ENCODE data around the gene MIDN.

The MIDN gene

DNA sequence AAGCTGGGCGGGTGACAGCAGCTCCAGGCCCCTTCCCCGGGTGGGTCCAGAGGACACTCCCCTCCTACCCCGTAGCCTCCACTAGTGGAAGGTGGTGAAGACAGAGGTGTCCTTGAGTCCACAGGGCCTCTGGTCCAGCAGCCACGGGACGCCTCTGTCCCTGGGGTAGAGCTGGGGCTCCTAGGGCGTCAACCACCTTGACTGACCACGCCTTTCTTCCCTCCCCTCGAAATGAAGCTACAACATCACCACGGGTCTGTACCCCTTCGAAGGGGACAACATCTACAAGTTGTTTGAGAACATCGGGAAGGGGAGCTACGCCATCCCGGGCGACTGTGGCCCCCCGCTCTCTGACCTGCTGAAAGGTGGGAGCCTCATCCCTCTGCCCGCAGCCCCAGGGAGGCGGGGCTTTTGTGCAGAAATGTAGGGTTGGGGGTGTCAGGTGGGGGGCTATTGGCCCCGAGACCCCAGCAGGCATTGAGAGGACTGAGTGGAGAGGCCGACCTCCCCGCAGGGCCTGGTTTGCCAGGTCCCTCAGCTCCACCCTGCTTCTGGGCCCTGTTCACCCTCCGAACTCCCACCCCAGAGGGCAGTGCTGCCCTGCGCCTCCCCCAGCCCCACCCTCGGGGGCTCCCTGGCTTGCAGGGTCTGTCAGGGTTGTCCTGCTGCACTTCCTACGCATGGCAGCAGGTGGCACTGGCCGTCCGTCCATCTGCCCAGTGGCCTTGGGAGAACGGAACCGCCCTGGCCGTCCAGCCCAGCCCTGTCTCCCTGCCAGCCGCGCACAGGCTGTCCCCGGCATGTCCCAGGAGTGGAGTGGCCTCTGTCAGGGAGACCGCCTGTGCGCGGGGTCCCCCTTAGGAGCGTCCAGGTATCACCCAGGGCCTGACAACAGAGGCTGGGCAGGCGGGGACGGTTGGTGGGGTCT is 27.1 kb upstream of the MIDN start:
- no peak for DNase-seq (ENCODE audit: insufficient read length, low spot score)
- peak; percentile 28 for FAIRE-seq
- TF ChIP-seq POLR2A (IDR thresholded peaks at IDR 0.05; ENCODE audit: low read depth, low read length) (no peak), POU2F2 (IDR thresholded peaks at IDR 0.05; ENCODE audit: low read depth, low read length) (no peak), TAF1 (IDR thresholded peaks at IDR 0.05; ENCODE audit: low read depth, low read length) (no peak), SPI1 (IDR thresholded peaks at IDR 0.05; ENCODE audit: low read depth, low read length) (no peak), POLR2AphosphoS5 (IDR thresholded peaks at IDR 0.05; ENCODE audit: low read depth, low read length) (no peak), PAX5 (IDR thresholded peaks at IDR 0.05; ENCODE audit: insufficient read depth, low read length, severe bottlenecking) (no peak)

DNA sequence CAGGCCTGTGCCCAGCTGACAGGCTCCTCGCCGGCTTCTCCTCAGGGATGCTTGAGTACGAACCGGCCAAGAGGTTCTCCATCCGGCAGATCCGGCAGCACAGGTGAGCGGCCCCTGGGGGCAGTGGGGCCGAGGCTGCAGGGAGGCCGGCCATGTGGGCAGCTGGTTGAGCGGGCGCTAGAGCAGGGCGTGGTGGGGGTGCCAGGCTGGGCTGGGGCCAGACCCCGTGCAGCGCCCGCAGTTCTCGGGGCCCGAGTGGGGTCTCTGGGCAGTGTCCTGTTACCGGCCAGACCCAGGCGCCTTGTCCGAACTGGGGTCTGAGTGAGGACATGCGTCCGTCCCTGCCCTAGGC is 26.5 kb upstream of the MIDN start:
- TF ChIP-seq PAX5 (IDR thresholded peaks at IDR 0.05; ENCODE audit: insufficient read depth, low read length, severe bottlenecking), result no peak
- no peak for TF ChIP-seq SPI1 (IDR thresholded peaks at IDR 0.05; ENCODE audit: low read depth, low read length)
- no peak for TF ChIP-seq POLR2AphosphoS5 (IDR thresholded peaks at IDR 0.05; ENCODE audit: low read depth, low read length)
- no peak for TF ChIP-seq POLR2A (IDR thresholded peaks at IDR 0.05; ENCODE audit: low read depth, low read length)
- TF ChIP-seq POU2F2 (IDR thresholded peaks at IDR 0.05; ENCODE audit: low read depth, low read length), result no peak
- TF ChIP-seq TAF1 (IDR thresholded peaks at IDR 0.05; ENCODE audit: low read depth, low read length), result no peak
- DNase-seq (ENCODE audit: insufficient read length, low spot score), result no peak
- no peak for FAIRE-seq

DNA sequence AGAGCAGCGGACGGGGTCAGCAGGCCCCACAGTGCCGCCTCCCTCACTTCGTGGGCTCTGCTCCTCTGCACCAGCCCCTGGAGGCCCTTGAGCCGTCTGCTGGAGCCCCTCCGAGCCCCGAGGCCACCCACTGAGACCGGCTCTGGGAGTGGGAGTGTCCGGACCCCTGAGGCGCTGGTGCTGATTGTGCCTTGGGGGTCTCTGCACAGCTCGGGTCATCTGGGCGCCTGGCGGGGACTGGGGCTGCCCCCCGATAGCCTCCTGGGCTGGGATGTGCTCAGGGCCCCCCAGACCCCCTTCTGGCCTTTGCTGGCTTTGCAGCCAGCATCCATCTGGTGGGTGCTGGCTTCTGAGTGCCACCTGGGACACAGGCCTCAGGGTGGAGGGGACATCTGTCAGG is 26.0 kb upstream of the MIDN start:
- TF ChIP-seq TAF1 (IDR thresholded peaks at IDR 0.05; ENCODE audit: low read depth, low read length), result no peak
- no peak for TF ChIP-seq SPI1 (IDR thresholded peaks at IDR 0.05; ENCODE audit: low read depth, low read length)
- TF ChIP-seq POLR2AphosphoS5 (IDR thresholded peaks at IDR 0.05; ENCODE audit: low read depth, low read length), result no peak
- no peak for TF ChIP-seq POU2F2 (IDR thresholded peaks at IDR 0.05; ENCODE audit: low read depth, low read length)
- FAIRE-seq, result no peak
- no peak for DNase-seq (ENCODE audit: insufficient read length, low spot score)

DNA sequence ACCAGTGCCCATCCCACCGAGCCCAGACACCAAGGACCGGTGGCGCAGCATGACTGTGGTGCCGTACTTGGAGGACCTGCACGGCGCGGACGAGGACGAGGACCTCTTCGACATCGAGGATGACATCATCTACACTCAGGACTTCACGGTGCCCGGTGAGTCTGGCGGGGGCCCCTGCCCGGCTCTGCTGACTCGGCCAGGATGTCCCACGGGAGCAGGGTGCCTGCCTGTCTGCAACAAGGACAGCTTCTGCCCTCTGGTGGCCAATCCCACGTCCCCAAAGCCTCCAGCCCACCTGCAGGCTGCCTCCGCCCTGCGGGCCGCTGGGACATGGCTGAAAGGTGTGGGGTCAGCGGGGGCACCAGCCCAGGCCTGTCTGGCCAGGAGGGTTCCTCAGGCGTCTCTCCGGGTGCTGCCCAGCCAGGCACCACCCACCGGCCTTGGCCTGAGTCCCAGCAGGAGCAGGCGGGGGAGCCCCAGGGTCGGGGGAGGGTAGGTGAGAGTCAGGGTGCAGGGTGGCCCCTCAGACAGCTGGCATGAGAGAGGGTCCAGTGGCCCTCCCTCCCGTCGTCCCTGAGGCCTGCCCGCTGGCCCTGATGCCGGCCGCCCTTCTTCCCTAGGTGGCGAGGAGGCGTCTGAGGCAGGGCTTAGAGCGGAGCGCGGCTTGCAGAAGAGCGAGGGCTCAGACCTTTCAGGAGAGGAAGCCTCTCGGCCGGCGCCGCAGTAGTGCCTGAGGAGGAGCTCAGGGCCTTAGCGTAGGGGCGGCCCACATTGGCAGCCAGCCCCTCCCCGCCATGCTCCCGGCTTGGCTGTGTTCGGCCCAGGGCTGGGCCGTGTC is 25.1 kb upstream of the MIDN start:
- FAIRE-seq, result peak; percentile 84
- TF ChIP-seq POU2F2 (IDR thresholded peaks at IDR 0.05; ENCODE audit: low read depth, low read length) (no peak), SPI1 (IDR thresholded peaks at IDR 0.05; ENCODE audit: low read depth, low read length) (no peak), TAF1 (IDR thresholded peaks at IDR 0.05; ENCODE audit: low read depth, low read length) (no peak), PAX5 (IDR thresholded peaks at IDR 0.05; ENCODE audit: insufficient read depth, low read length, severe bottlenecking) (no peak), POLR2A (IDR thresholded peaks at IDR 0.05; ENCODE audit: low read depth, low read length) (no peak), POLR2AphosphoS5 (IDR thresholded peaks at IDR 0.05; ENCODE audit: low read depth, low read length) (no peak)
- DNase-seq (ENCODE audit: insufficient read length, low spot score), result peak; percentile 88

DNA sequence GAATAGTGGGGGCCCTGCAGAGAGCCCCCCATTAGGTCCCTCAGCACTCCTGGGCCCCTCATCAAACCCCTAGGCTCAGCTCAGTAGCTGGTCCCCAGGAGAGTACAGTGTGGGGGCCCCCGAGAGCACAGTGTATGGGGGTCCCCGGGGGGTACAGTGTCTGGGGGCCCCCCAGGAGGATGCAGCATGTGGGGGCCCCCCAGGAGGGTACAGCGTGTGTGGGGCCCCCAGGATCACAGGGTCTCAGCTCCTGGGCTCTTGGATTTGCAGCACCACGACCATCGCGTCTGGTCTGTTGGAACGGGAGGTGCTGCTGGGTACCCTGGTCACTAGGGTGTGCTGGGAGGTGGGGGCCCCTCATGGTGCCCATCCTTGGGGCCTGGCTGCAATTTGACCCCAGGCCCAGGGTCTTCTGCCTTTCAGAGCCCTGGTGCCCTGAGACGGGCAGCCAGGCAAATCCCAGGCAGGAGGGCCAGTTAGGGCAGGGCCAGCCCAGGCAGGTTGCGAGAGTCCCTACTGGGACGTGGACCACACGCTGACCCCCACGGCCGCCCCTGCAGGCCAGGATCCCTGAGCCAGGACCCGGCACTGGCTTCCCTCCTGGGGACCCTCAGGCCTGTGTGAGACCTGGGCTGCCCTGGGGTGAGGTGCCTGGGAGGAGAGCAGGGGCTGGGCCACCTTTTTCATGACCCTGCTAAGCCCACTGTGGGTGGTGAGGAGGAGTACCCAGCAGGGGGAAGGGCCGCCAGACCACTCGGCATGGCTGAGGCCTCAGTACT is 24.1 kb upstream of the MIDN start:
- FAIRE-seq (no peak), DNase-seq (ENCODE audit: insufficient read length, low spot score) (no peak)
- no peak for TF ChIP-seq PAX5 (IDR thresholded peaks at IDR 0.05; ENCODE audit: insufficient read depth, low read length, severe bottlenecking)
- no peak for TF ChIP-seq SPI1 (IDR thresholded peaks at IDR 0.05; ENCODE audit: low read depth, low read length)
- no peak for TF ChIP-seq POLR2A (IDR thresholded peaks at IDR 0.05; ENCODE audit: low read depth, low read length)
- no peak for TF ChIP-seq POU2F2 (IDR thresholded peaks at IDR 0.05; ENCODE audit: low read depth, low read length)
- TF ChIP-seq TAF1 (IDR thresholded peaks at IDR 0.05; ENCODE audit: low read depth, low read length), result no peak
- TF ChIP-seq POLR2AphosphoS5 (IDR thresholded peaks at IDR 0.05; ENCODE audit: low read depth, low read length), result no peak

DNA sequence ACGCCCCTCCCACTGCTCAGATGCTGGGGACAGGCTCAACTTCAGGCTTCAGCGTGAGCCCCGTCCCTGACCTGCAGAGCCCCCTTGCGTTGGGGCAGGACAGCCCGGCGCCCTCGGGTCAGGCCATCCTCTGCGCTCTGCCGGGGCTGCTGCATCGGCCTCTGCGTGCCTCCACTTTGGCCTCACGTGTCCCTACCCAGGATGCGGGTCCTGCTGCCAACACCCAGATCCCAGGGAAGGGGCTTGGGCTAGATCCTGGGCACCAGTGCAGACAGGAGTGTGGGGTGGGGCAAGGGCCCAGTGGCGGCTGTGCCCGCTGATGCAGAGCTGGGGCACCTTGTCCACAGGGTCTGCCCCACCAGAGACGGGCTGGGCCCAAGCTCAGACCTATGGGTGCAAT is 23.5 kb upstream of the MIDN start:
- DNase-seq (ENCODE audit: insufficient read length, low spot score) (no peak), FAIRE-seq (no peak)
- TF ChIP-seq POU2F2 (IDR thresholded peaks at IDR 0.05; ENCODE audit: low read depth, low read length), result no peak
- TF ChIP-seq TAF1 (IDR thresholded peaks at IDR 0.05; ENCODE audit: low read depth, low read length), result no peak
- no peak for TF ChIP-seq SPI1 (IDR thresholded peaks at IDR 0.05; ENCODE audit: low read depth, low read length)
- TF ChIP-seq PAX5 (IDR thresholded peaks at IDR 0.05; ENCODE audit: insufficient read depth, low read length, severe bottlenecking), result no peak
- TF ChIP-seq POLR2A (IDR thresholded peaks at IDR 0.05; ENCODE audit: low read depth, low read length), result no peak
- TF ChIP-seq POLR2AphosphoS5 (IDR thresholded peaks at IDR 0.05; ENCODE audit: low read depth, low read length), result no peak

DNA sequence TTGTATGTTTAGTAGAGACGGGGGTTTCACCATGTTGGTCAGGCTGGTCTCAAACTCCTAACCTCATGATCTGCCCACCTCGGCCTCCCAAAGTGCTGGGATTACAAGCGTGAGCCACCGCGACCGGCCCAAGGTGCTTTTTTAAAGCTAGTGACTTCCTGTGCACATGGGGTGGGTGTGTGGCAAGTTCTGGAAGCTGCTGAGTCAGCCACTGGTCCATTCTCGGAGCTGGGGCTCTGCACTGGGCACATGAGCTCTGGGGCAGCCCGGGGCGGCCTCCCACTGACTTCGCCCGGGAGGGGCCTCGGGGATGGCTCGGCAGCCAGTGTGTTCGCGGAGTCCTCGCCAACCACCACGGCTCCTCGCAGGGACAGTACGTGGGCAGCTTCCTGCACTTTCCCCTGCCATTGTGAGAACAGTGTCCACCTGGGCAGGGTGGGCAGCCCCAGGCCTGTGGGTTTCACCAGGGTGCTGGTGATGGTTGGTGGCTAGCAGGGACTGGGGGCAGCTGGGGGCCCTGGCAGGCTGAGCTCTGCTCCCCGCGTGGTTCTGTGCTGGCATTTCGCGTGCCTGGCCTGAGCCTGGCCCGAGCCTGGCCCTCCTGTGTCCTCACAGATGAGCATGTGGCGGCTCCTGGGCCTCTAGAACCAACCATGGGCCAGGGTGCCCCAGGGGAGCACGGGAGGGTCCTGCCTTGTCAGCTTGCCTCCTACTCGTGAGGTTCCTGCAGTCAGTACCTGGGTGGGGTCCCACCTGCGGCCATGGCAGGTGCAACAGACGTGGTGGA is 22.8 kb upstream of the MIDN start:
- DNase-seq (ENCODE audit: insufficient read length, low spot score) (no peak), FAIRE-seq (no peak)

DNA sequence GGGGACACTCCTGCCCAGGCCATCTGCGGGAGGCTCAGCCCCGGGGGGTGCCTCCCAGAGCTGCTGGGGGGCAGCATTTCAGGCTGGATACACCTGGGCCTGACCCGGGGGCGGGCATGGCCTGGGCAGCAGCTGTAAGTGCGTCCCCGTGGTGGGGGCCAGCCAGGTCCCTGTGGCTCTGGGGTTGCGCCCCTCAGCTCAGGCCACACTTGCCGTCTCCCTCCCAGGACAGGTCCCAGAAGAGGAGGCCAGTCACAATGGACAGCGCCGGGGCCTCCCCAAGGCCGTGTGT is 22.2 kb upstream of the MIDN start:
- DNase-seq (ENCODE audit: insufficient read length, low spot score) (no peak), FAIRE-seq (no peak)
- no peak for TF ChIP-seq POLR2A (IDR thresholded peaks at IDR 0.05; ENCODE audit: low read depth, low read length)
- TF ChIP-seq POLR2AphosphoS5 (IDR thresholded peaks at IDR 0.05; ENCODE audit: low read depth, low read length), result no peak
- no peak for TF ChIP-seq TAF1 (IDR thresholded peaks at IDR 0.05; ENCODE audit: low read depth, low read length)

More for the DNA sequence above, 22.8 kb upstream of the MIDN start:
- TF ChIP-seq SPI1 (IDR thresholded peaks at IDR 0.05; ENCODE audit: low read depth, low read length), result no peak

Data from GM12891 (cell line).